MM.1S (cell line): ENCODE measurements around the gene KLHL36.

Source experiments
- EZH2 ChIP-seq: fragments of 300-600 bp; sonication (generic); optimal IDR thresholded peaks from 2 replicates; pipeline ENCODE3; 2017; ENCODE audit warnings: low read depth, mild to moderate bottlenecking, antibody characterized with exemption, low read length, mixed read lengths
- EZH2phosphoT487 ChIP-seq: fragments of 300-600 bp; sonication (generic); IDR thresholded peaks from 2 replicates; pipeline ENCODE4 v1.6.1; 2018; ENCODE audit warnings: antibody characterized with exemption, low read length
- TF ChIP-seq, protein P1 (sequence below): fragments of 300-600 bp; sonication (generic); IDR thresholded peaks from 2 replicates; pipeline ENCODE4 v1.5.1; 2016; ENCODE audit warnings: antibody characterized with exemption, low read length, mixed read lengths

GRCh38 chr16:84608282-84608681 is 40.0 kb upstream of the KLHL36 start:
- TF ChIP-seq, protein P1, sequence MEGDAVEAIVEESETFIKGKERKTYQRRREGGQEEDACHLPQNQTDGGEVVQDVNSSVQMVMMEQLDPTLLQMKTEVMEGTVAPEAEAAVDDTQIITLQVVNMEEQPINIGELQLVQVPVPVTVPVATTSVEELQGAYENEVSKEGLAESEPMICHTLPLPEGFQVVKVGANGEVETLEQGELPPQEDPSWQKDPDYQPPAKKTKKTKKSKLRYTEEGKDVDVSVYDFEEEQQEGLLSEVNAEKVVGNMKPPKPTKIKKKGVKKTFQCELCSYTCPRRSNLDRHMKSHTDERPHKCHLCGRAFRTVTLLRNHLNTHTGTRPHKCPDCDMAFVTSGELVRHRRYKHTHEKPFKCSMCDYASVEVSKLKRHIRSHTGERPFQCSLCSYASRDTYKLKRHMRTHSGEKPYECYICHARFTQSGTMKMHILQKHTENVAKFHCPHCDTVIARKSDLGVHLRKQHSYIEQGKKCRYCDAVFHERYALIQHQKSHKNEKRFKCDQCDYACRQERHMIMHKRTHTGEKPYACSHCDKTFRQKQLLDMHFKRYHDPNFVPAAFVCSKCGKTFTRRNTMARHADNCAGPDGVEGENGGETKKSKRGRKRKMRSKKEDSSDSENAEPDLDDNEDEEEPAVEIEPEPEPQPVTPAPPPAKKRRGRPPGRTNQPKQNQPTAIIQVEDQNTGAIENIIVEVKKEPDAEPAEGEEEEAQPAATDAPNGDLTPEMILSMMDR = no peak
- no peak for TF ChIP-seq EZH2
- no peak for TF ChIP-seq EZH2phosphoT487
